H9 (cell line): ENCODE data around the gene MOB3C. TPM values are rescaled to one million over a fixed set of nuclear protein-coding genes. Genes with fewer than 3 reads are reported as not detected.

Experiments used
- DNase-seq: peaks from one replicate; pipeline ENCODE4 v3.0.0-alpha.2; 2017
- H2AFZ ChIP-seq: one replicate; pipeline ENCODE4 v1.6.1; 2013; ENCODE audit warnings: mild to moderate bottlenecking, low read length, control low read depth, moderate library complexity
- H2AK5ac ChIP-seq: 2 replicates; pipeline ENCODE4 v1.6.1; 2013; ENCODE audit warnings: low read length, control low read depth, mixed read lengths; ENCODE audit not compliant: insufficient read length
- H2BK120ac ChIP-seq: one replicate; pipeline ENCODE4 v1.6.1; 2013; ENCODE audit warnings: low read depth, mild to moderate bottlenecking, low read length, control low read depth, inconsistent platforms; ENCODE audit not compliant: poor library complexity, severe bottlenecking
- H2BK12ac ChIP-seq: 2 replicates; pipeline ENCODE4 v1.6.1; 2013; ENCODE audit warnings: low read length, control low read depth, mixed read lengths, low read depth; ENCODE audit not compliant: insufficient read length
- H2BK15ac ChIP-seq: 2 replicates; pipeline ENCODE4 v1.6.1; 2013; ENCODE audit warnings: low read depth, low read length, control low read depth
- H2BK20ac ChIP-seq: one replicate; pipeline ENCODE4 v1.6.1; 2013; ENCODE audit warnings: low read depth, mild to moderate bottlenecking, low read length, control low read depth, inconsistent platforms; ENCODE audit not compliant: poor library complexity, severe bottlenecking
- H2BK5ac ChIP-seq: 2 replicates; pipeline ENCODE4 v1.6.1; 2013; ENCODE audit warnings: low read length, control low read depth, mixed read lengths; ENCODE audit not compliant: insufficient read length
- H3K14ac ChIP-seq: 2 replicates; pipeline ENCODE4 v1.6.1; 2013; ENCODE audit warnings: low read length, control low read depth; ENCODE audit not compliant: insufficient read depth
- H3K18ac ChIP-seq: 2 replicates; pipeline ENCODE4 v1.6.1; 2013; ENCODE audit warnings: low read depth, mild to moderate bottlenecking, mixed read lengths, low read length, control low read depth; ENCODE audit not compliant: insufficient read length
- H3K23ac ChIP-seq: 2 replicates; pipeline ENCODE4 v1.6.1; 2013; ENCODE audit warnings: low read length, control low read depth, mixed read lengths, low read depth; ENCODE audit not compliant: insufficient read length
- H3K23me2 ChIP-seq: 2 replicates; pipeline ENCODE4 v1.6.1; 2013; ENCODE audit warnings: low read depth, mild to moderate bottlenecking, mixed read lengths, low read length, control low read depth; ENCODE audit not compliant: insufficient read length, poor library complexity, severe bottlenecking
- H3K27ac ChIP-seq: 2 replicates; pipeline ENCODE4 v1.5.1; 2013; ENCODE audit warnings: low read length, control low read depth, mixed read lengths, low read depth; ENCODE audit not compliant: insufficient read length
- H3K27me3 ChIP-seq: 2 replicates; pipeline ENCODE4 v1.6.1; 2013; ENCODE audit warnings: low read length, control low read depth, inconsistent platforms; ENCODE audit not compliant: insufficient read depth
- H3K4ac ChIP-seq: 2 replicates; pipeline ENCODE4 v1.6.1; 2013; ENCODE audit warnings: low read depth, mild to moderate bottlenecking, control low read depth, inconsistent platforms, low read length, moderate library complexity
- H3K4me1 ChIP-seq: 2 replicates; pipeline ENCODE4 v1.6.1; 2013; ENCODE audit warnings: low read length, control low read depth, inconsistent platforms; ENCODE audit not compliant: insufficient read depth
- H3K4me2 ChIP-seq: 2 replicates; pipeline ENCODE4 v1.6.1; 2013; ENCODE audit warnings: low read length, control low read depth, mixed read lengths; ENCODE audit not compliant: insufficient read length, insufficient read depth
- H3K56ac ChIP-seq: 2 replicates; pipeline ENCODE4 v1.6.1; 2013; ENCODE audit warnings: low read depth, mild to moderate bottlenecking, mixed read lengths, low read length, control low read depth; ENCODE audit not compliant: insufficient read length
- H3K79me1 ChIP-seq: 2 replicates; pipeline ENCODE4 v1.6.1; 2013; ENCODE audit warnings: low read depth, mild to moderate bottlenecking, moderate library complexity, low read length, control low read depth, inconsistent platforms; ENCODE audit not compliant: insufficient read depth, poor library complexity, severe bottlenecking
- H3K79me2 ChIP-seq: 2 replicates; pipeline ENCODE4 v1.6.1; 2013; ENCODE audit warnings: low read length, control low read depth, inconsistent platforms; ENCODE audit not compliant: insufficient read depth
- H3K9ac ChIP-seq: 2 replicates; pipeline ENCODE4 v1.6.1; 2013; ENCODE audit warnings: low read length, control low read depth, mixed read lengths; ENCODE audit not compliant: insufficient read length; ENCODE audit errors: extremely low read depth
- H3K9me3 ChIP-seq: one replicate; pipeline ENCODE4 v1.6.1; 2013; ENCODE audit warnings: low read depth, low read length, inconsistent platforms; ENCODE audit not compliant: control insufficient read depth
- H3T11ph ChIP-seq: one replicate; pipeline ENCODE4 v1.6.1; 2013; ENCODE audit warnings: mild to moderate bottlenecking, low read length, control low read depth, inconsistent platforms
- H4K20me1 ChIP-seq: one replicate; pipeline ENCODE4 v1.6.1; 2013; ENCODE audit not compliant: control insufficient read depth, insufficient read length, insufficient read depth
- H4K5ac ChIP-seq: 2 replicates; pipeline ENCODE4 v1.6.1; 2013; ENCODE audit warnings: low read depth, mild to moderate bottlenecking, mixed read lengths, low read length, control low read depth; ENCODE audit not compliant: insufficient read length
- H4K8ac ChIP-seq: replicated peaks from 2 replicates; pipeline ENCODE4 v1.6.1; 2013; ENCODE audit warnings: low read length, control low read depth, mixed read lengths, low read depth; ENCODE audit not compliant: insufficient read length
- H4K91ac ChIP-seq: 2 replicates; pipeline ENCODE4 v1.6.1; 2013; ENCODE audit warnings: low read depth, mild to moderate bottlenecking, moderate library complexity, mixed read lengths, low read length, control low read depth; ENCODE audit not compliant: insufficient read length
- H3K27ac Mint-ChIP-seq, 3 experiments: 2 replicates in 2 of 3; 3 replicates in 1 of 3; pipeline ENCODE4 v1.8.0; 2020 to 2021; ENCODE audit warnings: mixed read lengths in 3 of 3, mild to moderate bottlenecking in 1 of 3, moderate library complexity in 1 of 3
- H3K27me3 Mint-ChIP-seq: 2 replicates; pipeline ENCODE4 v1.8.0; 2021; ENCODE audit warnings: low read depth, mild to moderate bottlenecking, moderate library complexity, mixed read lengths
- H3K36me3 Mint-ChIP-seq, 3 experiments: 2 replicates in 2 of 3; 3 replicates in 1 of 3; pipeline ENCODE4 v1.8.0; 2020 to 2021; ENCODE audit warnings: low read depth in 3 of 3, mixed read lengths in 3 of 3; ENCODE audit not compliant: insufficient read depth in 1 of 3
- H3K4me1 Mint-ChIP-seq, 2 experiments: 2 replicates each; pipeline ENCODE4 v1.8.0; 2020; ENCODE audit warnings: mixed read lengths in 2 of 2
- H3K4me3 Mint-ChIP-seq, 2 experiments: 2 replicates in 1 of 2; 3 replicates in 1 of 2; pipeline ENCODE4 v1.8.0; 2020 to 2021; ENCODE audit warnings: mild to moderate bottlenecking in 2 of 2, mixed read lengths in 2 of 2, moderate library complexity in 1 of 2
- H3K9me3 Mint-ChIP-seq, 2 experiments: 2 replicates in 1 of 2; 3 replicates in 1 of 2; pipeline ENCODE4 v1.8.0; 2020; ENCODE audit warnings: mild to moderate bottlenecking in 2 of 2, mixed read lengths in 2 of 2, moderate library complexity in 1 of 2
- WGBS: extraction: QIAGEN DNeasy Blood & Tissue Kit; methylation state at CpG from one replicate; pipeline ENCODE4 v1.1.7; 2013; ENCODE audit warnings: missing lambda C conversion rate, low lambda C conversion rate, mixed read lengths; ENCODE audit not compliant: insufficient read length; ENCODE audit errors: extremely low coverage; 5-methylcytosine and 5-hydroxymethylcytosine counted together
- total RNA-seq: library from RNA; stranded (reverse); gene quantifications from 2 replicates; pipeline ENCODE4 v1.2.1, GENCODE V29; 2021
- TF ChIP-seq, protein P1 (sequence below): fragments of 200-600 bp; sonication (generic); conservative IDR thresholded peaks from 3 replicates; pipeline ENCODE4 v1.8.0; 2021; ENCODE audit warnings: antibody characterized with exemption, mild to moderate bottlenecking

The MOB3C gene
- total RNA-seq, 1 experiment from 2014 or later, result 3.2 TPM

DNA sequence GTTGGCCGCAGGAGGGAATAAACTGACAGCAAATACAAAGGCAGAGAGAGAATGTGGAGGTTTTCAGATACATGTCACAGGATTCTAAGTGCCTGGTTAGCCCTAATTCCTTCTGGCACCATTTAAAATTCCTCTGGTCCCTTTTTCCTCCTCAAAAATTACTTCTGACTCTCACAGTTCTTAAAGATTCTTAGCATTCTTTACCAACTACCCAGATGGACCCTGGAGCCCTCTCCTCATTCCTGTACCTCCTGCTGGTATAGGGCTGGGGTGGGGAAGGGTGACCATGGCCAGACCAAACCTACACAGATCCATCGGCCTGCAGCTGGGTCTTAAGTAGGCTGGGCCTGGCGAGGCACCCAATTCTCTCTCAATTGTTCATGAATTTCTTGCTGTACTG lies 19.8 kb downstream of the MOB3C start:
- no peak for DNase-seq

More for the DNA sequence above, 19.8 kb downstream of the MOB3C start:
- no peak overlapping the region for H2BK12ac ChIP-seq
- TF ChIP-seq, protein P1, sequence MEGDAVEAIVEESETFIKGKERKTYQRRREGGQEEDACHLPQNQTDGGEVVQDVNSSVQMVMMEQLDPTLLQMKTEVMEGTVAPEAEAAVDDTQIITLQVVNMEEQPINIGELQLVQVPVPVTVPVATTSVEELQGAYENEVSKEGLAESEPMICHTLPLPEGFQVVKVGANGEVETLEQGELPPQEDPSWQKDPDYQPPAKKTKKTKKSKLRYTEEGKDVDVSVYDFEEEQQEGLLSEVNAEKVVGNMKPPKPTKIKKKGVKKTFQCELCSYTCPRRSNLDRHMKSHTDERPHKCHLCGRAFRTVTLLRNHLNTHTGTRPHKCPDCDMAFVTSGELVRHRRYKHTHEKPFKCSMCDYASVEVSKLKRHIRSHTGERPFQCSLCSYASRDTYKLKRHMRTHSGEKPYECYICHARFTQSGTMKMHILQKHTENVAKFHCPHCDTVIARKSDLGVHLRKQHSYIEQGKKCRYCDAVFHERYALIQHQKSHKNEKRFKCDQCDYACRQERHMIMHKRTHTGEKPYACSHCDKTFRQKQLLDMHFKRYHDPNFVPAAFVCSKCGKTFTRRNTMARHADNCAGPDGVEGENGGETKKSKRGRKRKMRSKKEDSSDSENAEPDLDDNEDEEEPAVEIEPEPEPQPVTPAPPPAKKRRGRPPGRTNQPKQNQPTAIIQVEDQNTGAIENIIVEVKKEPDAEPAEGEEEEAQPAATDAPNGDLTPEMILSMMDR, result no peak
- no peak overlapping the region for H2BK120ac ChIP-seq
- no peaks in the 10 kb centered on the region for H3K79me2 ChIP-seq
- no peaks in the 10 kb centered on the region for H3K79me1 ChIP-seq
- Mint-ChIP-seq H3K9me3 (no peaks in the 10 kb centered on the region), H3K36me3 (peaks cover 0 to 18% (median 0%) of the 10 kb centered on the region in 3 experiments; a peak in 4 of 7 replicates), H3K4me3 (no peak overlapping the region), H3K4me1 (peaks cover 0 to 5% of the 10 kb centered on the region in 2 experiments; a peak in 1 of 4 replicates), H3K27me3 (no peaks in the 10 kb centered on the region), H3K27ac (no peak overlapping the region)
- no peak overlapping the region for H2AK5ac ChIP-seq
- no peak overlapping the region for H2AFZ ChIP-seq
- H3K27ac ChIP-seq, result no peak overlapping the region
- no peak overlapping the region for H4K8ac ChIP-seq
- H3K9me3 ChIP-seq, result no peaks in the 10 kb centered on the region
- WGBS, result no CpG with 5 or more reads among the region's 3 CpGs
- H4K91ac ChIP-seq, result no peak overlapping the region
- no peaks in the 10 kb centered on the region; the same call in 1 of the 2 replicates for H3K4me1 ChIP-seq
- no peak overlapping the region for H3K14ac ChIP-seq
- H2BK20ac ChIP-seq, result no peak overlapping the region
- H3K23ac ChIP-seq, result no peak overlapping the region
- no peak overlapping the region for H4K5ac ChIP-seq
- H3K56ac ChIP-seq, result no peak overlapping the region
- no peak overlapping the region for H3K4ac ChIP-seq
- H3K18ac ChIP-seq, result no peak overlapping the region
- H4K20me1 ChIP-seq, result no peaks in the 10 kb centered on the region
- no peak overlapping the region for H2BK5ac ChIP-seq
- H3K27me3 ChIP-seq, result no peaks in the 10 kb centered on the region
- H3K9ac ChIP-seq, result no peak overlapping the region
- no peak overlapping the region for H3T11ph ChIP-seq
- H2BK15ac ChIP-seq, result no peak overlapping the region
- H3K4me2 ChIP-seq, result no peak overlapping the region
- no peaks in the 10 kb centered on the region for H3K23me2 ChIP-seq
